ENCODE data around the gene NEB. TPM values are rescaled to one million over a fixed set of nuclear protein-coding genes. Genes with fewer than 3 reads are reported as not detected.

NEB gene
- total RNA-seq, 1 donor: 0.27 TPM

DNA sequence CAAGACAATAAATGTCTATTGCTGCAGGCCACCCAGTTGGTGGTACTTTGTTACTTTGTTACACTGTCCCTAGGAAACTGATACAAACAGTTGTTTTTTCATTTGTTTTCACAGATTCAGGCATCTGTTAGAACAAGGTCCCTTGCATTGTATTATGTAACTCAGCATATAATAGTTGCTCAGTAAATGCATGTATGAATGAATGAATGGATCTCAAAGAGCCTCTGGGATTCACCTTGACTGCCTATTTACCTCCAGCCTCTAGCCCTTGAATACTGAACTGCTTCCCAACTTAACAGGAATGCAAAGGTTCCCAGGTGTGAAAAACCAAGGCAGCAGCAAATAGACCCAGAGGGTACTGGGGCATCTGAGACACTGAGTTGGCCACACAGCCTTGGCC is 27.4 kb upstream of the NEB start:
- TF ChIP-seq, protein P1, sequence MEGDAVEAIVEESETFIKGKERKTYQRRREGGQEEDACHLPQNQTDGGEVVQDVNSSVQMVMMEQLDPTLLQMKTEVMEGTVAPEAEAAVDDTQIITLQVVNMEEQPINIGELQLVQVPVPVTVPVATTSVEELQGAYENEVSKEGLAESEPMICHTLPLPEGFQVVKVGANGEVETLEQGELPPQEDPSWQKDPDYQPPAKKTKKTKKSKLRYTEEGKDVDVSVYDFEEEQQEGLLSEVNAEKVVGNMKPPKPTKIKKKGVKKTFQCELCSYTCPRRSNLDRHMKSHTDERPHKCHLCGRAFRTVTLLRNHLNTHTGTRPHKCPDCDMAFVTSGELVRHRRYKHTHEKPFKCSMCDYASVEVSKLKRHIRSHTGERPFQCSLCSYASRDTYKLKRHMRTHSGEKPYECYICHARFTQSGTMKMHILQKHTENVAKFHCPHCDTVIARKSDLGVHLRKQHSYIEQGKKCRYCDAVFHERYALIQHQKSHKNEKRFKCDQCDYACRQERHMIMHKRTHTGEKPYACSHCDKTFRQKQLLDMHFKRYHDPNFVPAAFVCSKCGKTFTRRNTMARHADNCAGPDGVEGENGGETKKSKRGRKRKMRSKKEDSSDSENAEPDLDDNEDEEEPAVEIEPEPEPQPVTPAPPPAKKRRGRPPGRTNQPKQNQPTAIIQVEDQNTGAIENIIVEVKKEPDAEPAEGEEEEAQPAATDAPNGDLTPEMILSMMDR (IDR thresholded peaks at IDR 0.05; ENCODE audit: insufficient read depth, low read length): no peak
- no peak for DNase-seq (ENCODE audit: low read depth)
- no peak overlapping the region for H3K4me3 ChIP-seq (ENCODE audit: low read depth, low read length)

DNA sequence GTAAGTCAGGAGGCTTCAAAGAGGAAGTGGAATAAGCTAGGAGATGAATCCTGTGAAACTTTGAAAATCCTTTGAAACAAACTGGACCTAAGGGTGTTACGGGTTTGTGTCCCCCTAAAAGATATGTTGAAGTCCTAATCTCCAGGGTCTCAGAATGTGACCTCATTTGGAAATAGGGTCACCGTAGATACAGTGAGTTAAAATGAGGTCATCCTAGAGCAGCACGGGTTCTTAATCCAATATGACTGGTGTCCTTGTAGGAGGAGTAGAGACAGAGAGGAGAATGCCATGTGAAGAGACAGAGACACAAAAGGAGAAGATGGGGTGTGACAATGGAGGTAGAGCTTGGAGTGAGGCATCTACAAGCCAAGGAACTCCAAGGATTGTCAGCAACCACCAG is 26.9 kb upstream of the NEB start:
- H3K4me3 ChIP-seq (ENCODE audit: low read depth, low read length): no peak overlapping the region
- TF ChIP-seq, protein P1 (IDR thresholded peaks at IDR 0.05; ENCODE audit: insufficient read depth, low read length): no peak
- DNase-seq (ENCODE audit: low read depth): no peak

DNA sequence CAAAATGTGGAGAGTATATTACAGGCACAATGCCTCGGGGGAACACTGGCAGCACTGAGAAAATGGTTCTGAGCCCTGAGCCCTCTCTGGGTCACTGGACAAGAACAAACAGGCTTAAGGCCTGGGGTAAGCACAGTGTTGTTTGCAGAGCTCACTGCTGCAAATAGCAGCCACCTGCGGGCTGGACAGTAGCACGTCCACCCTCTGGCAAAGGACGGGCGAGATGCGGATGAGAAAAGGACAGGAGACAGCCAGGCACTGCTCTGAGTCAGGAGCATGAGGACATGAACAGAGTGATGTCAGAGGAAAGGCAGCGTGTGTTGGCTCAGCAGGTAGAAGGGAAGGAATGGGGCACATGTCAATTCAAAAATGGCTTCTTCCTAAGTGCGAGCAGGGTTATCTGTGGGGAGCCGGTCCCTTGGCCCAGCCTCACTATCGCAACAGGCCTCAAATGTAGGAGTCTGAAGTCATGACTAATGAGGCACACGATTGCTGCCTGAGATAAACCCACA is 25.9 kb upstream of the NEB start:
- no peak for DNase-seq (ENCODE audit: low read depth)
- H3K4me3 ChIP-seq (ENCODE audit: low read depth, low read length): no peak overlapping the region
- TF ChIP-seq, protein P1 (IDR thresholded peaks at IDR 0.05; ENCODE audit: insufficient read depth, low read length): no peak

DNA sequence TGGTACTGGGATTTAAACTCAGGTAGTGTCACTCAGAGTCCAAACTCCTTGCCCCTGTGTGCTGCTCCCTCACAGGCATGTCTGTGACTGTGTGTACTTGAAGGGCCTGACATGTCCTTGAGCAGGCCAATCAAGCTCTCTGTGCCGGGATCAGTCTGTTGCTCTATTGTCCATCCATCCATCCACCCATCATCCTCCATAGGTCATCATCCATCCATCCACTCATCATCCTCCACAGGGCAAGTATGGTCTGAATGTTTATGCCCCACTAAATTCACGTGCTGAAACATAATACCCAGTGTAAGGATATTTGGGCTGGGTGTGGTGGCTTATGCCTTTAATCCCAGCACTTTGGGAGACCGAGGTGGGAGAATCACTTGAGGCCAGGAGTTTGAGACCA is 24.5 kb upstream of the NEB start:
- no peak overlapping the region for H3K4me3 ChIP-seq (ENCODE audit: low read depth, low read length)
- DNase-seq (ENCODE audit: low read depth): no peak
- TF ChIP-seq, protein P1 (IDR thresholded peaks at IDR 0.05; ENCODE audit: insufficient read depth, low read length): no peak

DNA sequence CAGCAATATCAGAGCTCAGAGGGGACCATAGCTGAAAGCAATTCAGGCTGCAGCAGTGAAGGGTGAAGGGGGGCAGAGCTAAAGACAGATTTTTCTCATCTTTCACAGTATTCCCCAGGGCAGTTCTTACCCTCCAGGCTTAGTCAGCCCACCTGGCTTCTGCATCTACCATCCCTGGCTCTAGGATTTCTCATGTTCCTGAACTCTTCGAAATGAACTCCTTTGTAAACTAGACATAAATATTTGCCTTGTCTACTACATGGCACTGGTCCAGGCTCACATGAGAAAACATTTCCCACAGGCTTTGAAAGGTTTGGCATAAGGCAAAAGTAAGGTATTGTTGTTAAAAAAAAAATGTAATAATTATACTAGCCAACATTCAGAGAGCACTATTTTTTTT is 23.6 kb upstream of the NEB start:
- DNase-seq (ENCODE audit: low read depth): no peak
- H3K4me3 ChIP-seq (ENCODE audit: low read depth, low read length): no peak overlapping the region
- TF ChIP-seq, protein P1 (IDR thresholded peaks at IDR 0.05; ENCODE audit: insufficient read depth, low read length): no peak

DNA sequence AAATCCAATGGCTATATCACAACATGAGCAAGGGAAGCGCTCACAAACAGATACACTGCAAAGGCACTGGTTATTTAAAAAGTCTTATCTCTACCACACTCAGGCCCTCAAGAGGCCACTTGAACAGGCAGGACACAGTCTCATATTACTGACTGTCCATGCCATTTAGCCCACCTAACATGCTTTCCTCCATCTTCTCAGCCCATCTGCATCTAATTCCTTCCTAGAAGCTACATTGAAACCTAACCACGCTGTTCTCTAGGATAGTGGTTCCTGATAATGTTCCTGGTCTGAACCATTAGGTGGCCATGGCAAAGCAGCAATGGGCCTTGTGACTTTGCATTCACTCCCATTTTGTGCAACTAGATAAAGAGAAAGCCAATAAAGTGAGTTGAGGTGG is 22.5 kb upstream of the NEB start:
- DNase-seq (ENCODE audit: low read depth): no peak
- TF ChIP-seq, protein P1 (IDR thresholded peaks at IDR 0.05; ENCODE audit: insufficient read depth, low read length): no peak
- no peak overlapping the region for H3K4me3 ChIP-seq (ENCODE audit: low read depth, low read length)

DNA sequence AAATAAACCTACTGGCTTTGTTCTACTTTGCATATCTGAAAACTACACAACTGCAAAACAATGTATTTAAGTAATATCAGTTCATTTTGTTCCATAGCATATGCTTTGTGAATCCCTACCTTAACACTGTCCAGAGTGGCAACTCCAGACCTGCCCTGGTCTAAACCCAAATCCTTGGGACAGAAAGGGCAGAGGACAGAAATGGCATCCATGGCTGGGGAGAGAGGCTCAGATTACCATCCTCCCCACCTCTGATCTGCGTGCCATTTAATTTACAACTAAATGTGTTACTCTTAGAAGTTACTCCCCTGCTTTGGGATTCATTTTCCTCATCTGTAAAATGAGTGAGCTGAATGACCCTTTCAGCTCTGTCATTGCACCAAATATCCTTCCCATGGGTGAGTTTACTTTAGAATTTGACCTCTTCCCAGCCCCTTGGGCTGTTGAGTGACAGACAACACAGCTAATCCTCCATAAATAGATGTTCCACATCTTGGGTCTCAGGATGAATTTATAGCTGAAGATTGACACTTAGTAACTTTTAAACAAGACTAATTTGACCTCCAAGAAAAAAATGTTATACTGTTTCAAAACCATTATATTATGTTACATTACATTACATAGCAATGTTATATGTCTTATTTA is 20.1 kb upstream of the NEB start:
- H3K4me3 ChIP-seq (ENCODE audit: low read depth, low read length): no peak overlapping the region
- TF ChIP-seq, protein P1 (IDR thresholded peaks at IDR 0.05; ENCODE audit: insufficient read depth, low read length): no peak
- no peak for DNase-seq (ENCODE audit: low read depth)
